Stimulated activated CD8-positive, alpha-beta memory T cell treated with anti-CD3 and anti-CD28 coated beads, Interleukin-4, amount 100 ng/mL, for 4 hours (primary cell): ENCODE measurements around the gene DVL1.
A peak's percentile ranks its signal among the peaks of the same experiment; 100 is the strongest.
"Not testable (repeated sequence)": the region's sequence is repeated elsewhere in the genome, so short reads cannot be mapped to it uniquely, and the experiment has no call there.

Experiments
- DNase-seq, 2 donors: peaks; one replicate each; pipeline ENCODE4 v3.0.0-alpha.2; 2020; ENCODE audit warnings: low read depth in 2 of 2, low spot score in 1 of 2

The DVL1 gene

DNA sequence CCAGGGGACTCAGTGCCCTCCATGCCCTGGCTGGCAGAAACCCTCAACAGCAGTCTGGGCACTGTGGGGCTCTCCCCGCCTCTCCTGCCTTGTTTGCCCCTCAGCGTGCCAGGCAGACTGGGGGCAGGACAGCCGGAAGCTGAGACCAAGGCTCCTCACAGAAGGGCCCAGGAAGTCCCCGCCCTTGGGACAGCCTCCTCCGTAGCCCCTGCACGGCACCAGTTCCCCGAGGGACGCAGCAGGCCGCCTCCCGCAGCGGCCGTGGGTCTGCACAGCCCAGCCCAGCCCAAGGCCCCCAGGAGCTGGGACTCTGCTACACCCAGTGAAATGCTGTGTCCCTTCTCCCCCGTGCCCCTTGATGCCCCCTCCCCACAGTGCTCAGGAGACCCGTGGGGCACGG, 21.0 kb downstream of the DVL1 start:
- DNase-seq = no peak

DNA sequence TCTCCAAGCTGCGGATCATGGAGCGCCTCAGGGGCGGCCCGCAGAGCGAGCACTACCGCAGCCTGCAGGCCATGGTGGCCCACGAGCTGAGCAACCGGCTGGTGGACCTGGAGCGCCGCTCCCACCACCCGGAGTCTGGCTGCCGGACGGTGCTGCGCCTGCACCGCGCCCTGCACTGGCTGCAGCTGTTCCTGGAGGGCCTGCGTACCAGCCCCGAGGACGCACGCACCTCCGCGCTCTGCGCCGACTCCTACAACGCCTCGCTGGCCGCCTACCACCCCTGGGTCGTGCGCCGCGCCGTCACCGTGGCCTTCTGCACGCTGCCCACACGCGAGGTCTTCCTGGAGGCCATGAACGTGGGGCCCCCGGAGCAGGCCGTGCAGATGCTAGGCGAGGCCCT, 21.9 kb downstream of the DVL1 start:
- no peak for DNase-seq

DNA sequence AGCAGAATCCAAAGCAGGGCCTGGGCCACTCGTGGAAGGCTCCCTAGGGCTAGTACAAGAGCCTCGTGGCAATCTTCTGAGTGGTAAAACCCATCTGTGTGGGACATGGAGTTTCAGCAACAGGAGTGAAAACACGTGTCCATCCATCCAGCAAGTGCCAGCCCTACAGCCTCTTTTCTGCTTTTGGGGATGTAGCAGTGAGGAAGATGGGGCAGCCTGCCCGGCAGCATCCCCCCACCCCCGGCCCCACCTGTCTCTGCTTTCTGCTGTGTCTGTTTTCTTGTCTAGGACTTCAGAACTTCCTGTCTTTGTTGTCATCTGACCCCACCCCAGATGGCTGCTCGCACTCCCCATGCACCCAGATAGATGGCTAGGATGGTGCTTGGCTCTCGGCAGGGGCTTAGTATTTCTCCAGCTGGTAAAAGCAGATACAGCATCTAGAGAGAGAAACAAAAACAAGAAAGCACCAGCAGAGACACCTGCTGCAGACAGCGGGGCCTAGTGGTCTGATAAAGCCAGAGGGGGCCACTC, 23.1 kb downstream of the DVL1 start:
- no peak for DNase-seq

DNA sequence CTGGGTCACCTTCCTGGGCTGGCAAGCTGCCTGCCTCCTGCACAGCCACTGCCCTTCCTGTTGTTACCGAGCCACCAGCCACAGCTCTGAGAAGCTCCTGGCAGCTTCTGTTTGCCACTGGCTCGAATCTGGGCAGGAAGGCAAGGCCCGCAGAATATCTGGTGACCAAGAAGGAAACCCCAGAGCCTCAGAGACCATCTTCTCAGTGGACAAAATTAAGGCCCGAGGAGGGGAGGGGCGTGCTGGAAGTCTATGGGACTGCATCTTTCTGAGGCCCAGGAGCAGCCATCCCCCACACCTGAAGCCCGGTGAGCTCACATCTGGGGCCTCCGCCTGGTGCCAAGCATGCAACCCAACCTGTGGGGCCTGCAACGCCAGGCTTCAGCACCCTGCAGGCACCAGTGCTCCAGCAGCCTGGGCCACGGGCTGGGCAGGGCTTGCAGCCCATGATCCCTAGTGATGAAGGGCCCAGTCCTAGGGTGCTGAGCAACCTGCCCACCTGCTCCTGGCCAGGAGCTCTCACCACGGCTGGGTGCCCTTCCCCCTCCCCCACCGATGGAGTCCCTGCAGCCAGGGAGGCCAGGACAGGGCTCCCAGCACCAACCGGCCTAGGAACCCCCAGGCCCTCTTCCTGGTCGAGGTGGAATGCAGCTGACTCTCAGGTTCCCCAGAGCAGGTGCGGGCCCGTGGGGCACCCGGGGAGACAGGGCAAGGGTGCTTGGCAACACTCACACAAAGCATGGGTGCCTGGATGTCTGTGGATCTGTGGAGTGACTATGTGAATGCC, 23.7 kb downstream of the DVL1 start:
- no peak for DNase-seq

DNA sequence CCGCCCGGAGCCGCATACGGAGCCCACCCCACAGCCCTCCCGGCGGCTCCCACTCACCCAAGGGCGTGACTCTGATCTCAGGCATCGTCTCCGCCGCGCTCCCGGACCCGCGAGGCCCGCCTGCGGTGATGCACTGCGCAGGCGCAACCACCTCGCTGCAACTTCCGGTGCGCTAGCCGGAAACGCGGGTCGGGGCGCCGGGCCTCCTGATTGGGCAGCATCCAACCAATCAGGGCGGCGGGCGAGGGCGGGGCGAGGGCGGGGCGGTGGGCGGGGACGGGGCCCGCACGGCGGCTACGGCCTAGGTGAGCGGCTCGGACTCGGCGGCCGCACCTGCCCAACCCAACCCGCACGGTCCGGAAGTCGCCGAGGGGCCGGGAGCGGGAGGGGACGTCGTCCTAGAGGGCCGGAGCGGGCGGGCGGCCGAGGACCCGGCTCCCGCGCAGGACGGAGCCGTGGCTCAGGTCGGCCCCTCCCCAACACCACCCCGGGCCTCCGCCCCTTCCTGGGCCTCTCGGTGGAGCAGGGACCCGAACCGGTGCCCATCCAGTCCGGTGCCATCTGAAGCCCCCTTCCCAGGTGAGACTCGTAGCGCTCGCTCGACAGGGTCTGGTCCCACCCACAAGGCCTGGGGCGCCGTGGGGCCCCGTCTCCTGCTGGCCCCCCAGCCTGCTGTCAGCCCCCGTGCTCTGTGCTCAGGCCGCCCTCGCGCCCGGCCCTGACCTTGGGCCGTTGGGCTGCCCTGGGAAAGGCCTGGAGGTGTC, 24.5 kb downstream of the DVL1 start, which contains the start of the genes CPTP and INTS11:
Gene CPTP (plus strand): TSS at position 279 of the 764 bp plus-strand sequence. CDS start 2,109 bp downstream, outside the sequence.
Gene INTS11 (minus strand): TSS at position 137 of the 764 bp plus-strand sequence. CDS start 52 bp downstream, at position 85.
- peak; percentile 91 to 92 for DNase-seq

DNA sequence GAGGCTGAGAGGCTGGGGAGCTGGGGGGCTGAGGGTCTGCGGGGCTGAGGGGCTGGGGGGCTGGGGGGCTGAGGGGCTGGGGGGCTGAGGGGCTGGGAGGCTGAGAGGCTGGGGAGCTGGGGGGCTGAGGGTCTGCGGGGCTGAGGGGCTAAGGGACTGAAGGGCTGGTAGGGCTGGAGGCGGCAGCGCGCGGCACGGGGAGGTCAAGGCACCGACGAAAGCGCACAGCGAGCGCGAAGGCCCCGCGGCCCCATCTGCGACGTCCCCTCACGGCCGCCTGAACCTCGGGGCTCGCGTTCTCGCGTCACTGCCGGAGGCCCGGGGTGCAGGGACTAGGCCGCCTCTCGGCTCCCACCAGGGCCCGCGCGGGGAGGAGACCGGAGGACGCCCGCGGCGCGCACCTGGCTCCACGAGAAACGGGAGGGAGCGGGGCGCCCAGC, 25.1 kb downstream of the DVL1 start:
- no peak for DNase-seq

DNA sequence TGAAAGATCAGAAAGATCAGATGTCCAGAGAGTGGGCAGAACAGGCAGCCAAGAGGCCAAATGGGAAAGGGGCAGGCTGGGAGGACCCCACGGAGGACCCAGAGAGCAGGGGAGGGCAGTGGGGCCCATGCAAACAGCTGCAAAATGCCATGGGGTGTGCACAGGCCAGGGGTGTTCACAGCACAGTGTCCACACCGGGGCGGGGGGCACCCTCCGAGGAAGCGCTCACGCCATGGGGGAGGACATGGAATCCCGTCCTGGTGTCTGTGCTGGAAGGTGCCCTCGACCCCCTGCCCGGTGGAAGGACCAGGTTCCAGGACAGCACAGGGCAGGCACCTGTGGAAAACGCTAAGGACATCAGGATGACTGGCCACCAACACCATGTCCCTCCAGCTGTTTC, 26.3 kb downstream of the DVL1 start:
- no peak for DNase-seq

DNA sequence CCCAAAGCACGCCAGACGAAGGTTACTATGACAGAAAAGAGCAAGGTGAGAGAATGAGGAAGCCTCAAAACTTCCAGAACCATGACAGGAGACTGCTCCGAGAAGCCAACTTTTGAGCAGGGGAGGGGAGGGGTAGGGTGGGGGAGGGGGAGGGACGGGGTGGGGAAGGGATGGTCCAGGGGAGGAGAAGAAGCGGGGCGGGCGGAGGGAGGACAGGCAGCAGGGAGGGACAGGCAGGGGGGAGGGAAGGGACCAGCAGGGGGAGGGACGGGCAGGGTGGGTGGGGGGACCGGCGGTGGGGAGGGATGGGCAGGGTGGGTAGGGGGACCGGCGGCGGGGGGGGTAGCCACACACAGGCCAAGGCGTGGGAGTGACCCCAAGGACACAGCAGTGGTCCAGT, 26.8 kb downstream of the DVL1 start:
- no peak for DNase-seq

DNA sequence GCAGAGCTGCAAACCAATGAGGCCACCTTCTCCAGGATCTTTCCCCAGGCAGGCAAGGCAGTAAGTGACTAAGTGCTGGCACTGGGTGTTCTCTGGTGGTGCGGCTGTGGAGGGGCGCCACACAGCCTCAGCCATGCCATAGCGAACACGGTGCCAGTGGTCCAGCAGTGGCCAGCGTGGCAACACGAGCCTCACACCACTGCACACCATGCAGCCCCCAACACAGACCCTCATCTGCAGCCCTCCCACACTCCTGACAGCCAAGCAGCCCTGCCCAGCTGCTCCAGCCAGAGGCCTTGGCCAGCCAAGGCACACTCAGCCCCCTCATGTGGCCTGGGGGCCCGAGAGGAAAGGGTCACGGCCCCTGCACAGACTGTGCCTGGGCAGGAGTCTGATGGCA, 27.7 kb downstream of the DVL1 start:
- no peak for DNase-seq

DNA sequence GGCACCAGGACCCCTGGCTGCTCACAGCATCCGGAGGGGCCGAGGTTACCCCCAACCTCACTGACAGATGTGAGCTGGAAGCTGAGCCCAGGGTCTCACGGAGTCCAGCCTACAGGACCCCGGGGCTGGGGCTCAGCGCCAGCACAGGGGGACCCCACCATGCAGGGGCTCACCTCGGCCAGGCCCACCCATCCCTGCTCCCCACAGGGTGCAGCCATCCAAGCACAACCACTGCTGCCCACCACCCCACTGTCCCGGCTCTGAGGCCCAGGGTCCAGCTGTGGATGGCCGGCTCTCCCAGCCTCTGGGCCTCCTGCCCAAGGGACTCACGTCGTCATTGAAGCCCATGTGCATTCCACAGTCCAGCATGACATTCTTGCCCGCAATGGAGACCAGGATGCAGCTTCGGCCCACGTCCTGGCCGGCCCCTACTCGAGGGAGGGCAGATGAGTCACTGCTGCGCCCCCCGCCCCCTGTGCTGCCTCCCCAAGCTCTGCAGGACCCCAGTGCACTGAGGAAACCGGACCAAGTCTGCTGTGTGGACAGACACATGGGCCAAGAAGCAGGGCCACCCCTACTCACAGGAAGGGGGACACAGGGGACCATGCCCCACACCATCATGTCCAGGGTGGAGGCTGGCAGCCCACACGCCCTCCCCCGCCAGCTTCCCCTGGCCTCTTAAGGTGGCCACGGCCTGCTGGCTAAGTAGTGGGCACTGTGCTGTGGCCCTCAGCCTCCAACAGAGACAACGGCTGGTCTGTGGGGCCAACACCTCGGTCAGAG, 28.4 kb downstream of the DVL1 start:
- DNase-seq = no peak

DNA sequence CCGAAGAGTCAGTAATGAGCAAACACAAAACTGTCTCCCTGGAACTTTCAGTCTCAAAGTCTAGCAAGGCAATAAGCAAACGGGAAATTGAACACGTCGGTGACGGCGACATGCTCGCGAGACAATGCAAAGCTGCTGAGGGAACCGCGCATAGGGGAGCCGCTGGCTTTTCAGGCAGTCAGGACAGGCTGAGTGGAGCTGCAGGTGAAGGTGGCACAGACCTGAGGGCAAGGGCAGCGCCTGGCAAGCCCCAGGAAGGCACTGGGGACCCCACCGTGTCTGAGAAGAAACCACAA, 29.6 kb downstream of the DVL1 start:
- DNase-seq = no peak

DNA sequence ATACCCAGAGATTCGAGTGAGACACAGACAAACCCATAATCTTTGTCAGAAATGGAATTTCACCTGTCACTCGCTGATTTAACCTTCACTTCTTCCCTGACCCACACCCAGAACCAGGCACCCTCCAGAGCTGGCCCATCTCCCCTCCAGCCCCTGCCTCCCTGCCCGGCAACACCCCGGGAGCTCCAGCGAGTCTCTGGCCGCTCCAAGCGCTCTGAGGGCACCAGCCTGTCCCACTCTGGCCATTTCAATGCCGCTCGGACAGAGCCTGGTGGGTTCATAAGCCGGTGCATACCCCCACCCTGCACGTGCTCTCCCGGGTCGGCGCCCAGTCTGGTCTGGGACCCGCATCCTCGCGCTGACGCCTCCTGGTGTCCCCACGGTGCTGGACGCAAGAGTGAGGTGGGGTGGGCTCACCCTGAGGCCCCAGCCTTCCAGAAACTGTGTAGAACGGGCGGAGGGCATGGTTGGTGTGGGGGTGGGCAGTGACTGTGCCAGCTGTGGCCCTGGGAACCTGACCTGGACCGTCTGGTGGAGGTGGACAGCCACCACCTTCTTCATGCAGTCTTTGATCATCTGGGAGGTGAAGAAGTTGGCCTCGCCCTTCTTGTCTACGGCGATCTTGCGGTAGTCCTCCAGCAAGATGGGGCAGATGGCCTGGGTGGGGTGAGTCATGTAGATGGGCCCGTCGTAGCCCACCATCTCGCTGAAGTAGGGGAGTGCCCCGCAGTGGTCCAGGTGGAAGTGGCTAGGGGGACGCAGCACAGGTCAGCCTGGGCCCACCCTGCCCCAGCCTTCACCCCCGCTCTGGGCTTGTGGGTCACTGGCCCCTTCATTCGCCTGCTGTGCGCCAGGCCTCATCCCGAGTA, 30.2 kb downstream of the DVL1 start:
- DNase-seq = no peak

DNA sequence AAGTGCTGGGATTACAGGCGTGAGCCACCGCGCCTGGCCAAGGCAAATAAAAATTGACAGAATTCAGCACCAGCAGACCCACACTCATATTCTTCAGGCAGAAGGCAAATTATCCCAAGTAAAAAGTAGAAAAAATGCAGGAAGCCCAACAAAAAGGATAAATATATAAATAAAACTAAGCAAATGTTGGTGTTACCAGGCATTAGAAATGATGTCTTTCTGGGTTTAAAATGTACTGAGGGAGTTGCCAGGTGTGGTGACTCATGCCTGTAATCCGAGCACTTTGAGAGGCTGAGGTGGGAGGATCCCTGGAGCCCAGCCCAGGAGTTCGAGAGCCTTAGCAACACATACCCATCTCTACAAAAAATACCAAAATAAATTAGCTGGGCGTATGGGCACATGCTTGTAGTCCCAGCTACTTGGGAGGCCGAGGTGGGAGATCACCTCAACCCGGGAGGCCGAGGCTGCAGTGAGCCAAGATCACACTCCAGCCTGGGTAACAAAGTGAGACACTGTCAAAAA, 31.0 kb downstream of the DVL1 start:
- DNase-seq = no peak

DNA sequence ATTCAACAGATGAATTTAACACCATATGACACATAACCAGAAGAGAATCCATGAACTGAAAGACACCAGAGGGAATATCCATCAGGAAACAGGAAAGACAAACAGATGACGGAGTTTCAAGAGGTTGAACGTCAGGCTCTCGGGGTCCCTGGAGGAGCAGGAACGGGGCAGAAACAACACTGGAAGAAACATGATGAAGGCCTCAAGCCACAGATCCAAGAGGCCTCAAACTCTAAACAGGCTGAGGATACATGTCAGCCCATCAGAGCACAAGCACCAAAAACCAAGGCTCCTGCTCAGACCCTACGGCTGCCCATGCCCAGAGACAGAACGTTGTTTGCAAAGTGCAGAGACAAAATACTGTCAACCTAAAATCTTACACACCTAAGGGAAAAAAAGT, 31.8 kb downstream of the DVL1 start:
- DNase-seq = no peak

DNA sequence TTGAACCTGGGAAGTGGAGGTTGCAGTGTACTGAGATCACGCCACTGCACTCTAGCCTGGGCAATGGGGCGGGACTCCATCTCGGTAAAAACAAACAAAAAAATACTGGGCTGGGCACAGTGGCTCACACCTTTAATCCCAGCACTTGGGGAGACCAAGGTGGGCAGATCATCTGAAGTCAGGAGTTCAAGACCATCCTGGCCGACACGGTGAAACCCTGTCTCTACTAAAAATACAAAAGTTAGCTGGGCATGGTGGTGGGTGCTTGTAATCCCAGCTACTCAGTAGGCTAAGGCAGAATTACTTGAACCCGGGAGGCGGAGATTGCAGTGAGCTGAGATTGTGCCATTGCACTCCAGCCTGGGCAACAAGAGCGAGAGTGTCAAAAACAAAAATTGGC, 33.0 kb downstream of the DVL1 start:
- not testable (repeated sequence) for DNase-seq

DNA sequence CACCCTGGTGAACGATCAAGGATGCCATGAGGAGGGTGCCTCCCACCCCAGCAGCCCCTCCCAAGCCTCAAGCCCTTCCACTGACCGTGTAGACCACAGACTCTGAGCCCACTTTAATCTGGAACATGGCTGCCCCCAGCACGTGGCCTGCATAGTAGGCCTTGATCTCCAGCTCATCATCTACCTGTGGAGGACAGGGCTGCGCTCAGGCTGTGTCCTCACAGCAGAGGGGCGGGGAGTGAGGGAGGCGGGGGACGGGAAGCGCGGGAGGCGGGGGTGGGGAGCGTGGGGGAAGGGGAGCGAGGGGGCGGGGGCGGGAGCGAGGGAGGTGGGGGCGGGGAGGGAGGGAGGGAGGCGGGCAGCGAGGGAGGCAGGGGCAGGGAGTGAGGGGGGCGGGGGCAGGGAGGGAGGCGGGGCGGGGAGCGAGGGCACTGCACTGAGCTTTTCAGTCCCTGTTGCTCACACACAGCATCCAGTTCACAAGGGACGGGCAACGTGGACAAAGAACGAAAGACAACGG, 33.7 kb downstream of the DVL1 start:
- DNase-seq = no peak

DNA sequence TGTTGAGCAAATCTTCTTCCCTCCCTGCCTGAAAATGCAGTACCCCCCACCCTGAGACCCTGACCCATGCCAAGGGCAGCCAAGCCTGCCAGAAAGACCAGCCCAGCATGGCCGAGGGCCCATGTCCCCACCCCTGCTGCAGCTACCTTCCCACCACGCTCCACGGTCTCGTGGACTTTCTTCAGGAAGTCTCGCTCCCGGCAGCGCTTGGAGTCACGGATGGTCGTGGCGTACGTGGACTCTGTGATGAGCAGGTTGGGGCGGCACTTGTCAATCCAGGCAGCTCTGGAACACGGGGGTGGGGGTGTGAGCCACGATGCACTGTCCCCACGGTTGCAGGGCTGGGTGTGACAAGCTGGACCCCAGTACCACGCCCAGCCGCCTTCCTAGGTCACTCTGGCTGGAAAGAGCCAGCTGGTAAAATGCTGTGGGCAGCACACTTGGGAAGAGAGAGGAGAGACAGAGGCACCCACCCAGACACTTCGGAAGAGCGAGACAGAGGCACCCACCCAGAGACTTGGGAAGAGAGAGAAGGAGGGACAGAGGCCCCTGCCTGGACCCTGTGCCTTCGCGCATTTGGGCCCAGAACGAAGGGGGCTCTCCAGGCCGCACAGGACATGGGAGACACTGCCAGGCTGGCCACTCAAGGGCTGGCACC, 34.4 kb downstream of the DVL1 start:
- no peak for DNase-seq

DNA sequence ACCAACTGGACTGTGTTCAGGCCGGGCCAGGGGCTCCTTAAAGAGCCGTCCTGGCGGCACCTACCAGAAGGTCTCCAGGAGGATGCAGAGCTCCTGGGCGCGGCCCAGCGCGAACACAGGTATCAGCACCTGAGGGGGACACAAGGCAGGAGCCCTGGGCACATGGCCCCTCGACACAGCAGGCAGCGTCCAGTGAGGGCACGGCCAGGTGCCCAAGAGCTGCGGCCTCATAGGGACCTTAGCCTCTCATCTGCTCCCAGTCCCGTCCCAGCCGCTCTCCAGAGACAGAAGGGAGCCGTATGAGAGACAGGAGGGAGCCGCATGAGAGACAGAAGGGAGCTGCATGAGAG, 35.0 kb downstream of the DVL1 start:
- DNase-seq = no peak

DNA sequence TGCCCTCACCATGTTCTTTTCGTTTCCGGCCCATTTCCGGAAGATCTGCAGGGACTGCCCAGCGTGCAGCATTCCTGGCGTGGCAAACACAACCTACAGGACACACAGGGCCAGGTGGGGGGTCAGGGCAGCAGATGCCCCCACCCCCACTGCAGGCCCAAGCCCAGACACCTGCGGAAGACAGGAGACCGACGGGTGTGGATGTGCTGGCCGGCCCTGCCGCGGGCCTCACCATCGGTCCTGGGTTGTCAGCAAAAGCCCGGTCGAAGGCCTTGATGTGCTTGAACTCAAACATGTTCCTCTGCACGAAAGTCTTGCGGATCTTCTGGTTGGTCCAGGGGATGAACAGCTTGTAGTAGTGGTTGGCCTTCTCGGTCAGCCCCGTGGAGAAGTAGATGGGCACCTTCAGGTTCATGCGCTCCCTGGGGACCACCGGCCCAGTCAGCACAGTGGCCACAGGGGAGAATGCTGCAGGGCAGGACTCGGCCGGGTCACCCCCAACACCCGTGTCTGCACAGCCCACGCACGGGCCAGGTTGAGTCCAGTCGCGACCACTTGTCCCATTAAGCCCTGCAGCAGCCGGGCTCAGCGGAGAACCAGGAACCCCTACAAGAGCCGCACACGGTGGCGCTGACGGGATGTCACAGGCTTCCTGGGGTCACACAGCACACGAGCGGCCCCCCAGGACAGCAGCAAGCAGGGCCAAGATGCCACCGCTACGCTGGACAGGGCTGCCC, 35.5 kb downstream of the DVL1 start:
- no peak for DNase-seq
